GM23338 (cell line): ENCODE results near the gene HSPA9. TPM values are rescaled to one million over a fixed set of nuclear protein-coding genes. Genes with fewer than 3 reads are reported as not detected.

Experiments used
- ATAC-seq: fragments of 200-7000 bp; cut with Tn5 transposase; 3 replicates; pipeline ENCODE4 v1.9.1; 2020
- DNase-seq: peaks from one replicate; pipeline ENCODE4 v3.0.0-alpha.2; 2015; ENCODE audit warnings: low spot score
- H2AFZ ChIP-seq: fragments of 200-600 bp; sonication (generic); 2 replicates; pipeline ENCODE4 v1.8.0; 2016; ENCODE audit warnings: antibody characterized with exemption, mild to moderate bottlenecking, moderate library complexity
- H3F3A ChIP-seq: fragments of 200-600 bp; sonication (generic); replicated peaks from 2 replicates; pipeline ENCODE4 v1.8.0; 2017; ENCODE audit warnings: antibody characterized with exemption, mixed run types, low read depth
- H3K27ac ChIP-seq: fragments of 200-600 bp; sonication (generic); 2 replicates; pipeline ENCODE4 v1.6.1; 2016; ENCODE audit warnings: low read depth
- H3K27me3 ChIP-seq: fragments of 200-600 bp; sonication (generic); 2 replicates; pipeline ENCODE4 v1.8.0; 2016; ENCODE audit warnings: mild to moderate bottlenecking, mixed run types, moderate library complexity; ENCODE audit not compliant: insufficient read depth
- H3K36me3 ChIP-seq: fragments of 200-600 bp; sonication (generic); 2 replicates; pipeline ENCODE4 v1.8.0; 2016; ENCODE audit warnings: mild to moderate bottlenecking; ENCODE audit not compliant: insufficient read depth
- H3K4me1 ChIP-seq: fragments of 200-600 bp; sonication (generic); 2 replicates; pipeline ENCODE4 v1.8.0; 2016; ENCODE audit warnings: mild to moderate bottlenecking, moderate library complexity; ENCODE audit not compliant: insufficient read depth
- H3K4me2 ChIP-seq: fragments of 200-600 bp; sonication (generic); 2 replicates; pipeline ENCODE4 v1.7.1; 2017; ENCODE audit warnings: mixed run types
- H3K4me3 ChIP-seq: fragments of 200-600 bp; sonication (generic); 2 replicates; pipeline ENCODE4 v1.6.1; 2016; ENCODE audit warnings: mixed run types
- H3K79me2 ChIP-seq: fragments of 200-600 bp; sonication (generic); replicated peaks from 2 replicates; pipeline ENCODE4 v1.8.0; 2017; ENCODE audit warnings: mild to moderate bottlenecking; ENCODE audit not compliant: insufficient read depth
- H3K9me2 ChIP-seq: fragments of 200-600 bp; sonication (generic); 2 replicates; pipeline ENCODE4 v1.8.0; 2017; ENCODE audit not compliant: insufficient read depth
- H4K20me1 ChIP-seq: fragments of 200-600 bp; sonication (generic); replicated peaks from 2 replicates; pipeline ENCODE4 v1.8.0; 2017; ENCODE audit warnings: mild to moderate bottlenecking; ENCODE audit not compliant: insufficient read depth
- H3K27ac Mint-ChIP-seq: 2 replicates; pipeline ENCODE4 v1.8.0; 2020; ENCODE audit warnings: inconsistent platforms, mild to moderate bottlenecking, moderate library complexity, mixed read lengths
- H3K27me3 Mint-ChIP-seq: 3 replicates; pipeline ENCODE4 v1.8.0; 2022; ENCODE audit warnings: low read depth, mild to moderate bottlenecking, moderate library complexity, mixed read lengths, inconsistent platforms; ENCODE audit not compliant: insufficient read depth, poor library complexity
- H3K36me3 Mint-ChIP-seq: 3 replicates; pipeline ENCODE4 v1.8.0; 2021; ENCODE audit warnings: low read depth, mild to moderate bottlenecking, inconsistent platforms, moderate library complexity, mixed read lengths
- H3K4me1 Mint-ChIP-seq: 3 replicates; pipeline ENCODE4 v1.8.0; 2020; ENCODE audit warnings: mild to moderate bottlenecking, inconsistent platforms, mixed read lengths
- H3K4me3 Mint-ChIP-seq: 3 replicates; pipeline ENCODE4 v1.8.0; 2021; ENCODE audit warnings: moderate library complexity, mild to moderate bottlenecking, inconsistent platforms, mixed read lengths
- H3K9me3 Mint-ChIP-seq: 3 replicates; pipeline ENCODE4 v1.8.0; 2020; ENCODE audit warnings: moderate library complexity, mild to moderate bottlenecking, inconsistent platforms, mixed read lengths
- CREB1 ChIP-seq: fragments of 250-450 bp; sonication (Bioruptor Pico); IDR thresholded peaks from 2 replicates; pipeline ENCODE4 v1.5.0; 2020; ENCODE audit warnings: low read depth, mild to moderate bottlenecking, moderate library complexity
- CTCF ChIP-seq, 2 experiments: fragments of 200-600 bp in 1 of 2; sonication (generic) in 1 of 2; conservative IDR thresholded peaks; 2 replicates each; pipeline versions ENCODE4 v1.5.1 to v1.6.1; 2016 to 2017; ENCODE audit warnings: antibody characterized with exemption in 2 of 2, low read depth in 2 of 2, mild to moderate bottlenecking in 2 of 2, moderate library complexity in 1 of 2
- ETS1 ChIP-seq: IDR thresholded peaks from 2 replicates; pipeline ENCODE4 v1.6.1; 2016; ENCODE audit warnings: antibody characterized with exemption
- EZH2 ChIP-seq: fragments of 200-600 bp; sonication (generic); IDR thresholded peaks from one replicate; pipeline ENCODE4 v1.8.0; 2017; ENCODE audit warnings: antibody characterized with exemption, mild to moderate bottlenecking, low read depth; ENCODE audit not compliant: unreplicated experiment
- EZH2phosphoT487 ChIP-seq: fragments of 200-600 bp; sonication (generic); IDR thresholded peaks from one replicate; pipeline ENCODE4 v1.8.1; 2018; ENCODE audit warnings: antibody characterized with exemption; ENCODE audit not compliant: unreplicated experiment
- JUNB ChIP-seq: IDR thresholded peaks from one replicate; pipeline ENCODE4 v1.6.1; 2016; ENCODE audit warnings: antibody characterized with exemption; ENCODE audit not compliant: unreplicated experiment
- NANOG ChIP-seq: IDR thresholded peaks from 2 replicates; pipeline ENCODE4 v1.6.1; 2016; ENCODE audit warnings: antibody characterized with exemption, borderline replicate concordance
- POLR2AphosphoS5 ChIP-seq: IDR thresholded peaks from 2 replicates; pipeline ENCODE4 v1.6.1; 2016; ENCODE audit warnings: antibody characterized with exemption, low read depth
- REST ChIP-seq: IDR thresholded peaks from one replicate; pipeline ENCODE4 v1.6.1; 2018; ENCODE audit warnings: antibody characterized with exemption; ENCODE audit not compliant: unreplicated experiment
- STAT1 ChIP-seq: IDR thresholded peaks from one replicate; pipeline ENCODE4 v1.6.1; 2016; ENCODE audit warnings: antibody characterized with exemption; ENCODE audit not compliant: unreplicated experiment
- ZNF114 ChIP-seq: fragments of 250-450 bp; sonication (Bioruptor Pico); IDR thresholded peaks from 2 replicates; pipeline ENCODE4 v1.5.0; 2020; ENCODE audit warnings: mild to moderate bottlenecking, moderate library complexity
- ZNF331 ChIP-seq: fragments of 250-450 bp; sonication (Bioruptor Pico); IDR thresholded peaks from 2 replicates; pipeline ENCODE4 v1.5.0; 2020; ENCODE audit warnings: low read depth, mild to moderate bottlenecking, moderate library complexity
- ZNF462 ChIP-seq: fragments of 250-450 bp; sonication (Bioruptor Pico); IDR thresholded peaks from 2 replicates; pipeline ENCODE4 v1.5.0; 2020; ENCODE audit warnings: mild to moderate bottlenecking, moderate library complexity
- polyA plus RNA-seq: library from polyadenylated mRNA; unstranded; fragments of >200 nt; fragmentation: Nextera tagmentation; extraction: Ambion mirVana; gene quantifications from 2 replicates; pipeline ENCODE4 v1.2.1, GENCODE V29; 2016
- total RNA-seq: library from RNA; depleted of rRNA; stranded (reverse); fragments of >200 nt; shearing (Covaris generic); gene quantifications from 2 replicates; pipeline ENCODE4 v1.2.3, GENCODE V29; 2014

HSPA9 gene
- total and polyA plus RNA-seq, 2 experiments from 2014 or later = 302 to 751 TPM

GRCh38 chr5:138514021-138514420, 61.2 kb downstream of the HSPA9 start:
- Histone ChIP-seq H3K27me3 (no peaks in the 10 kb centered on the region), H4K20me1 (peaks cover 59% of the 10 kb centered on the region), H3K36me3 (peaks cover 82% of the 10 kb centered on the region), H3K4me2 (no peak overlapping the region), H3K9me2 (no peaks in the 10 kb centered on the region), H3K27ac (no peak overlapping the region), H2AFZ (no peak overlapping the region), H3K4me1 (no peaks in the 10 kb centered on the region), H3F3A (0 out of 2 replicates have a peak, but pooled peaks cover 9% of the 10 kb centered on the region), H3K4me3 (no peak overlapping the region), H3K79me2 (peaks cover 40% of the 10 kb centered on the region)
- H3K4me1 Mint-ChIP-seq = peaks cover 3% of the 10 kb centered on the region; the same call in 1 of the 3 replicates
- no peak for ATAC-seq
- H3K27ac Mint-ChIP-seq = no peak overlapping the region
- DNase-seq = no peak
- peaks cover 93% of the 10 kb centered on the region for H3K36me3 Mint-ChIP-seq
- no peaks in the 10 kb centered on the region for H3K9me3 Mint-ChIP-seq
- H3K4me3 Mint-ChIP-seq = no peak overlapping the region
- TF ChIP-seq POLR2AphosphoS5 (no peak), EZH2phosphoT487 (no peak), EZH2 (no peak), ZNF331 (CRISPR knock-in tag) (no peak), ZNF114 (CRISPR knock-in tag) (no peak), CREB1 (CRISPR knock-in tag) (no peak), ZNF462 (CRISPR knock-in tag) (no peak), STAT1 (no peak), NANOG (no peak), CTCF (conservative IDR thresholded peaks at IDR 0.05; ENCODE audit: low read depth in 2 of 2) (no peak), ETS1 (no peak), REST (no peak), JUNB (no peak)
- H3K27me3 Mint-ChIP-seq = peaks cover 5% of the 10 kb centered on the region
